Esophagus muscularis mucosa (tissue), 4 donors: ENCODE results near the gene SEPTIN8. TPM values are rescaled to one million over a fixed set of nuclear protein-coding genes. Genes with fewer than 3 reads are reported as not detected.

ENCODE experiments used
- DNase-seq: peaks from one replicate; pipeline ENCODE4 v3.0.0-alpha.2; 2017; ENCODE audit errors: extremely low spot score
- H3K27ac ChIP-seq, 4 donors: fragments of 200-600 bp; sonication (generic); replicated peaks in 1 of 4; 1 replicate in 3 of 4; 2 replicates in 1 of 4; pipeline ENCODE4 v1.5.1; 2016 to 2019; ENCODE audit warnings: mild to moderate bottlenecking in 1 of 4
- H3K27me3 ChIP-seq, 4 donors: fragments of 200-600 bp; sonication (generic); one replicate each; pipeline versions ENCODE4 v1.5.1 to v1.6.0; 2016 to 2019
- H3K36me3 ChIP-seq, 4 donors: fragments of 200-600 bp; sonication (generic); one replicate each; pipeline ENCODE4 v1.5.1; 2016 to 2019
- H3K4me1 ChIP-seq, 4 donors: fragments of 200-600 bp; sonication (generic); one replicate each; pipeline ENCODE4 v1.5.1; 2016 to 2019
- H3K4me3 ChIP-seq, 4 donors: fragments of 200-600 bp; sonication (generic); 1 replicate in 2 of 4; 2 replicates in 2 of 4; pipeline ENCODE4 v1.5.1; 2016 to 2019; ENCODE audit warnings: mild to moderate bottlenecking in 4 of 4, moderate library complexity in 1 of 4
- H3K9me3 ChIP-seq, 4 donors: fragments of 200-600 bp; sonication (generic); 1 replicate in 3 of 4; 2 replicates in 1 of 4; pipeline ENCODE4 v1.5.1; 2016 to 2019
- EP300 ChIP-seq: sonication (generic); formaldehyde crosslinking; IDR thresholded peaks from one replicate; pipeline ENCODE4 v1.6.1; 2017; ENCODE audit warnings: antibody characterized with exemption
- POLR2A ChIP-seq: fragments of 450-650 bp; IDR thresholded peaks from one replicate; pipeline ENCODE4 v1.6.1; 2017; ENCODE audit warnings: antibody characterized with exemption, moderate library complexity, mild to moderate bottlenecking, low read depth
- POLR2AphosphoS5 ChIP-seq, 2 donors: sonication (generic); formaldehyde crosslinking; IDR thresholded peaks; one replicate each; pipeline ENCODE4 v1.6.1; 2017; ENCODE audit warnings: antibody characterized with exemption in 2 of 2
- WGBS: methylation state at CpG from one replicate; pipeline ENCODE4 v1.1.5; 2018; 5-methylcytosine and 5-hydroxymethylcytosine counted together
- intact Hi-C: fragments of 100-400 bp; cut with DNase I; formaldehyde crosslinking; loops from one replicate; pipeline ENCODE4 v1.15.1; 2023
- total RNA-seq, 4 donors: library from RNA; depleted of rRNA; stranded (reverse); fragments of >200 nt; gene quantifications; one replicate each; pipeline versions ENCODE4 v1.1.0 to v1.2.1, GENCODE V29; 2016
- TF ChIP-seq, protein P1 (sequence below), 3 experiments: fragments of 200-600 bp in 2 of 3; fragments of 450-650 bp in 1 of 3; sonication (generic) in 2 of 3; IDR thresholded peaks; one replicate each; pipeline ENCODE4 v1.5.1; 2017 to 2019; ENCODE audit warnings: antibody characterized with exemption in 3 of 3, mild to moderate bottlenecking in 2 of 3, moderate library complexity in 1 of 3

Gene SEPTIN8, protein sequence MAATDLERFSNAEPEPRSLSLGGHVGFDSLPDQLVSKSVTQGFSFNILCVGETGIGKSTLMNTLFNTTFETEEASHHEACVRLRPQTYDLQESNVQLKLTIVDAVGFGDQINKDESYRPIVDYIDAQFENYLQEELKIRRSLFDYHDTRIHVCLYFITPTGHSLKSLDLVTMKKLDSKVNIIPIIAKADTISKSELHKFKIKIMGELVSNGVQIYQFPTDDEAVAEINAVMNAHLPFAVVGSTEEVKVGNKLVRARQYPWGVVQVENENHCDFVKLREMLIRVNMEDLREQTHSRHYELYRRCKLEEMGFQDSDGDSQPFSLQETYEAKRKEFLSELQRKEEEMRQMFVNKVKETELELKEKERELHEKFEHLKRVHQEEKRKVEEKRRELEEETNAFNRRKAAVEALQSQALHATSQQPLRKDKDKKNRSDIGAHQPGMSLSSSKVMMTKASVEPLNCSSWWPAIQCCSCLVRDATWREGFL
- 10 to 100 TPM; 26.7 to 42.8 (median 36.9) TPM for total RNA-seq

GRCh38 chr5:132777209-132778069 is at the start of gene SEPTIN8:
Gene SEPTIN8, minus strand, starts transcription at chr5:132777239. Its CDS starts 102 bp downstream, at chr5:132777137.
- Histone ChIP-seq H3K9me3 (no peaks in the 10 kb centered on the region), H3K27ac (peak within 1 kb of the TSS; percentile 79 to 88 (median 84)), H3K4me1 (peaks cover 30 to 54% (median 48%) of the 10 kb centered on the region in 4 donors), H3K36me3 (no peaks in the 10 kb centered on the region), H3K4me3 (peak within 1 kb of the TSS; percentile 87 to 95 (median 90)), H3K27me3 (no peaks in the 10 kb centered on the region)
- intact Hi-C loops = loop anchor here (5.0 kb wide), 2 partner anchors 40 to 45 kb away; partner anchors contain the start of gene KIF3A
- no peak for DNase-seq
- TF ChIP-seq, protein P1, sequence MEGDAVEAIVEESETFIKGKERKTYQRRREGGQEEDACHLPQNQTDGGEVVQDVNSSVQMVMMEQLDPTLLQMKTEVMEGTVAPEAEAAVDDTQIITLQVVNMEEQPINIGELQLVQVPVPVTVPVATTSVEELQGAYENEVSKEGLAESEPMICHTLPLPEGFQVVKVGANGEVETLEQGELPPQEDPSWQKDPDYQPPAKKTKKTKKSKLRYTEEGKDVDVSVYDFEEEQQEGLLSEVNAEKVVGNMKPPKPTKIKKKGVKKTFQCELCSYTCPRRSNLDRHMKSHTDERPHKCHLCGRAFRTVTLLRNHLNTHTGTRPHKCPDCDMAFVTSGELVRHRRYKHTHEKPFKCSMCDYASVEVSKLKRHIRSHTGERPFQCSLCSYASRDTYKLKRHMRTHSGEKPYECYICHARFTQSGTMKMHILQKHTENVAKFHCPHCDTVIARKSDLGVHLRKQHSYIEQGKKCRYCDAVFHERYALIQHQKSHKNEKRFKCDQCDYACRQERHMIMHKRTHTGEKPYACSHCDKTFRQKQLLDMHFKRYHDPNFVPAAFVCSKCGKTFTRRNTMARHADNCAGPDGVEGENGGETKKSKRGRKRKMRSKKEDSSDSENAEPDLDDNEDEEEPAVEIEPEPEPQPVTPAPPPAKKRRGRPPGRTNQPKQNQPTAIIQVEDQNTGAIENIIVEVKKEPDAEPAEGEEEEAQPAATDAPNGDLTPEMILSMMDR (IDR thresholded peaks at IDR 0.05) = no peak
- TF ChIP-seq POLR2AphosphoS5 (IDR thresholded peaks at IDR 0.05) (peak; percentile 18 to 49), EP300 (no peak), POLR2A (no peak)
- 7% methylated on average over 4 of the region's 82 CpGs for WGBS

GRCh38 chr5:132826424-132827082 is 49.5 kb upstream of the SEPTIN8 start:
- intact Hi-C loops = loop anchor here (10.0 kb wide), 2 partner anchors 322 to 442 kb away; no protein-coding TSS in a partner anchor
- no peak for DNase-seq
- Histone ChIP-seq H3K36me3 (peaks cover 0 to 20% (median 13%) of the 10 kb centered on the region in 4 donors), H3K27me3 (peaks cover 0 to 15% (median 0%) of the 10 kb centered on the region in 4 donors), H3K27ac (no peak overlapping the region), H3K4me1 (peaks cover 9 to 61% (median 48%) of the 10 kb centered on the region in 4 donors), H3K9me3 (no peaks in the 10 kb centered on the region), H3K4me3 (no peak overlapping the region)
- TF ChIP-seq POLR2A = no peak
- peak in 1 of 2 donors; percentile 34 for TF ChIP-seq POLR2AphosphoS5 (IDR thresholded peaks at IDR 0.05)
- 71% methylated on average over 5 of the region's 6 CpGs for WGBS

DNA sequence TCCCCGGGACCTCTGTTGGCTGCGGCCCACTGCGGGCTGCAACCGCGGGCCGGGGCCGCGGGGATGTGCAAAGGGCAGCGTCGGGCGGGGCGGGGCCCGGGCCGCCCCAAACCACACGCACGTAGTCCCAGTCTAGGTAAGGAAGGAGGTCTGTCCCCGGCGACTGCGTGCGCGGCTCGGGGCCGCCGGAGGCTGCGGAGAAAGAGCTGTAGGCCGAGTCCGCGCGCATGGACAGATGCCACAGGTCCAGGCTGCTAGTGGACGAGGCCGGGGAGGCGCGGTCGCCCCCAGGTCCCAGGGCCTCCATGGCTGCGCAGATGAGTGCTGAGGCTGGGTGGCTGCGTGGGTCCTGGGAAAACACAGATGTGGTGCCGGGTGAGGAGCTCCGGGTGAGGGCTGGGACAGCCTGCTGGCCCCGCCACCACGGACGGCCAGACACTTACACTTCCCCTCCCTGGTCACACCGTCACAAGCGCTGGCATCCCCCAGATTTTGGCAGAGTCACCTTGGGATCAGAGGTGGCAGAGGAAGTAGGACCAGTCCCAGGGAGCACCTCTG is 48.9 kb upstream of the SEPTIN8 start:
- Histone ChIP-seq H3K27me3 (peaks cover 0 to 15% (median 0%) of the 10 kb centered on the region in 4 donors), H3K9me3 (no peaks in the 10 kb centered on the region), H3K4me3 (peak overlapping the region; percentile 6 to 37 (median 30)), H3K36me3 (peaks cover 0 to 20% (median 13%) of the 10 kb centered on the region in 4 donors), H3K4me1 (peaks cover 9 to 56% (median 45%) of the 10 kb centered on the region in 4 donors), H3K27ac (no peak overlapping the region)
- WGBS = 60% methylated on average over 31 of the region's 43 CpGs
- DNase-seq = no peak
- intact Hi-C loops = loop anchor here (10.0 kb wide), 2 partner anchors 321 to 441 kb away; no protein-coding TSS in a partner anchor
- TF ChIP-seq EP300 (no peak), POLR2AphosphoS5 (IDR thresholded peaks at IDR 0.05) (no peak), POLR2A (no peak)
- TF ChIP-seq, protein P1 (IDR thresholded peaks at IDR 0.05) = no peak

GRCh38 chr5:132825033-132825833 is 48.2 kb upstream of the SEPTIN8 start:
- no peak for DNase-seq
- Histone ChIP-seq H3K9me3 (no peaks in the 10 kb centered on the region), H3K27me3 (peaks cover 0 to 15% (median 0%) of the 10 kb centered on the region in 4 donors), H3K27ac (no peak overlapping the region), H3K4me1 (peaks cover 9 to 51% (median 42%) of the 10 kb centered on the region in 4 donors), H3K4me3 (peak overlapping the region; percentile 6 to 37 (median 30)), H3K36me3 (peaks cover 0 to 20% (median 13%) of the 10 kb centered on the region in 4 donors)
- WGBS = 81% methylated on average over 24 of the region's 71 CpGs
- no peak for TF ChIP-seq EP300
- TF ChIP-seq, protein P1 (IDR thresholded peaks at IDR 0.05) = no peak
- TF ChIP-seq POLR2AphosphoS5 (IDR thresholded peaks at IDR 0.05) = no peak
- no peak for TF ChIP-seq POLR2A
- intact Hi-C loops = loop anchor here (10.0 kb wide), 2 partner anchors 320 to 440 kb away; no protein-coding TSS in a partner anchor
